GM23248 (cell line): ENCODE measurements around the gene MLXIPL. TPM values are rescaled to one million over a fixed set of nuclear protein-coding genes. Genes with fewer than 3 reads are reported as not detected.

Experiments used
- DNase-seq: peaks from one replicate; pipeline ENCODE4 v3.0.0-alpha.2; 2015
- H2AFZ ChIP-seq: fragments of 200-600 bp; sonication (generic); 2 replicates; pipeline ENCODE4 v1.6.1; 2016; ENCODE audit warnings: antibody characterized with exemption
- H3F3A ChIP-seq: fragments of 200-600 bp; sonication (generic); 2 replicates; pipeline ENCODE4 v1.6.1; 2016; ENCODE audit warnings: mild to moderate bottlenecking, antibody characterized with exemption, mixed run types; ENCODE audit not compliant: insufficient read depth
- H3K27ac ChIP-seq: fragments of 200-600 bp; sonication (generic); 2 replicates; pipeline ENCODE4 v1.5.1; 2016; ENCODE audit warnings: mild to moderate bottlenecking
- H3K27me3 ChIP-seq: fragments of 200-600 bp; sonication (generic); replicated peaks from 2 replicates; pipeline ENCODE4 v1.6.1; 2016; ENCODE audit warnings: mild to moderate bottlenecking; ENCODE audit not compliant: insufficient read depth
- H3K36me3 ChIP-seq: fragments of 200-600 bp; sonication (generic); 2 replicates; pipeline ENCODE4 v1.6.1; 2016; ENCODE audit warnings: low read depth, mild to moderate bottlenecking
- H3K4me1 ChIP-seq: fragments of 200-600 bp; sonication (generic); 2 replicates; pipeline ENCODE4 v1.6.1; 2016; ENCODE audit warnings: mild to moderate bottlenecking; ENCODE audit not compliant: insufficient read depth
- H3K4me2 ChIP-seq: fragments of 200-600 bp; sonication (generic); one replicate; pipeline ENCODE4 v1.6.1; 2016; ENCODE audit warnings: mild to moderate bottlenecking; ENCODE audit not compliant: unreplicated experiment
- H3K4me3 ChIP-seq: fragments of 200-600 bp; sonication (generic); 2 replicates; pipeline ENCODE4 v1.5.1; 2016; ENCODE audit warnings: mild to moderate bottlenecking
- H3K79me2 ChIP-seq: fragments of 200-600 bp; sonication (generic); 2 replicates; pipeline ENCODE4 v1.6.1; 2016; ENCODE audit warnings: mild to moderate bottlenecking; ENCODE audit not compliant: insufficient read depth
- H3K9ac ChIP-seq: fragments of 200-600 bp; sonication (generic); 2 replicates; pipeline ENCODE4 v1.6.1; 2016; ENCODE audit warnings: mild to moderate bottlenecking
- H3K9me2 ChIP-seq: fragments of 200-600 bp; sonication (generic); 2 replicates; pipeline ENCODE4 v1.6.1; 2016; ENCODE audit warnings: mixed run types, mild to moderate bottlenecking, moderate library complexity; ENCODE audit not compliant: insufficient read depth
- H3K9me3 ChIP-seq: fragments of 200-600 bp; sonication (generic); one replicate; pipeline ENCODE4 v1.6.1; 2017; ENCODE audit warnings: low read depth
- H4K20me1 ChIP-seq: fragments of 200-600 bp; sonication (generic); 2 replicates; pipeline ENCODE4 v1.6.0; 2016; ENCODE audit not compliant: insufficient read depth
- EZH2 ChIP-seq: fragments of 200-600 bp; sonication (generic); IDR thresholded peaks from 2 replicates; pipeline ENCODE4 v1.6.1; 2018; ENCODE audit warnings: antibody characterized with exemption, mild to moderate bottlenecking; ENCODE audit not compliant: insufficient read depth, poor library complexity, severe bottlenecking
- EZH2phosphoT487 ChIP-seq: fragments of 200-600 bp; sonication (generic); IDR thresholded peaks from 2 replicates; pipeline ENCODE4 v1.6.1; 2018; ENCODE audit warnings: antibody characterized with exemption, moderate library complexity, mild to moderate bottlenecking, low read depth; ENCODE audit not compliant: insufficient read depth
- WGBS, 2 experiments: methylation state at CpG; one replicate each; pipeline ENCODE4 v1.1.6; 2015 to 2017; ENCODE audit warnings: low lambda C conversion rate in 2 of 2, low coverage in 1 of 2; ENCODE audit errors: missing lambda C conversion rate in 2 of 2; 5-methylcytosine and 5-hydroxymethylcytosine counted together
- in situ Hi-C: fragments of 300-500 bp; cut with MboI; formaldehyde crosslinking; loops from 2 replicates; pipeline ENCODE4 v1.15.0; 2020
- polyA plus RNA-seq: library from polyadenylated mRNA; unstranded; fragments of >200 nt; fragmentation: Nextera tagmentation; extraction: Ambion mirVana; gene quantifications from 2 replicates; pipeline ENCODE4 v1.2.1, GENCODE V29; 2016
- total RNA-seq: library from RNA; depleted of rRNA; stranded (reverse); fragments of >200 nt; shearing (Covaris generic); gene quantifications from 2 replicates; pipeline ENCODE4 v1.2.3, GENCODE V29; 2014

The MLXIPL gene
- total and polyA plus RNA-seq, 2 experiments from 2014 or later, result not detected

DNA sequence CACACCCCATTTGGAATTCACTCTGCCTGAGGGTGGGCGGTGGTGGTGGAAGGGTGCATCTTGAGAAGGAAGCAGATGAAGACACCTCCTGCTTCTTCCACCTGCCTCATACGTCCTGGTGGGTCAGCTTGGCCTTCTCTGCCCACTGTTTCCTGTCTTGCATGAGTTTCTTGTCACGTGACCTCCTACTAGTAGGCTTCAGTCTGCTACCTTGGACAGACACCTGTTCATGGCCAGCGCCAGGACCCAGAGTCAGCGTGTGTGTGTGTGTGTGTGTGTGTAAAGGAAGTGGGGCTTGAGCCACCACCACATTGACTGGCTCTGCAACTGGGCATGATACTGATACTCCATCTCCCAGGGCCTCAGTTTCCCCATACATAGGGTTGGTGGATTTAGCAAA lies 26.2 kb upstream of the MLXIPL start:
- peaks cover 25% of the 10 kb centered on the region for H3K27me3 ChIP-seq
- no peaks in the 10 kb centered on the region for H3F3A ChIP-seq
- no peaks in the 10 kb centered on the region for H3K4me1 ChIP-seq
- no peaks in the 10 kb centered on the region for H3K9me2 ChIP-seq
- H3K9ac ChIP-seq, result no peak overlapping the region
- in situ Hi-C loops, result no loop called here
- H3K36me3 ChIP-seq, result no peaks in the 10 kb centered on the region
- no peaks in the 10 kb centered on the region for H4K20me1 ChIP-seq
- no peaks in the 10 kb centered on the region for H3K9me3 ChIP-seq
- H2AFZ ChIP-seq, result no peak overlapping the region
- H3K27ac ChIP-seq, result no peak overlapping the region
- TF ChIP-seq EZH2phosphoT487, result no peak
- no peak for TF ChIP-seq EZH2
- no peaks in the 10 kb centered on the region for H3K79me2 ChIP-seq
- 48 to 59% methylated on average over 5 of the region's 5 CpGs for WGBS, 2 experiments
- no peak for DNase-seq
- H3K4me3 ChIP-seq, result no peak overlapping the region
- H3K4me2 ChIP-seq, result no peak overlapping the region

DNA sequence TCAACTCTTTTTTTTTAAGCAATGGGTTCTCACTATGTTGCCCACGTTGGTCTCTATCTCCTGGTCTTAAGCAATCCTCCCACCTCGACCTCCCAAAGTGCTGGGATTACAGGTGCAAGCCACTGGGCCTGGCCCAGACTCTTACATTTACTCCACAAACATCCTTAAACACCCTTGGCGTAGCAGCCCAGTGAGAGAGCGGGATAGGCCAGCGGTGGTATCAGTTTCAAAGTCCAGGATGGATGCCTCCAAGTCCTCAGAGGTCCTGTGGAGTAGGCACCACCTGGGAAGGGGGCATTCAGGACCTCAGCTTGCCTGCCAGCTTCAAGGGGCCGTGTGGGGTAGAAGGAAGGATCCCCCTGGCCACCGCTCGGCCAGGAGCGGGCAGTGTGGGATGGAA lies 25.3 kb upstream of the MLXIPL start:
- 54 to 57% methylated on average over 9 of the region's 9 CpGs for WGBS, 2 experiments
- Histone ChIP-seq H3K9me2 (no peaks in the 10 kb centered on the region), H3K27me3 (peaks cover 30% of the 10 kb centered on the region), H2AFZ (no peak overlapping the region), H3K27ac (no peak overlapping the region), H3K4me2 (no peak overlapping the region), H3K36me3 (no peaks in the 10 kb centered on the region), H4K20me1 (no peaks in the 10 kb centered on the region), H3K9ac (no peak overlapping the region), H3K9me3 (no peaks in the 10 kb centered on the region), H3K79me2 (no peaks in the 10 kb centered on the region), H3K4me1 (no peaks in the 10 kb centered on the region), H3F3A (no peaks in the 10 kb centered on the region), H3K4me3 (no peak overlapping the region)
- TF ChIP-seq EZH2 (no peak), EZH2phosphoT487 (no peak)
- in situ Hi-C loops, result no loop called here
- DNase-seq, result no peak

DNA sequence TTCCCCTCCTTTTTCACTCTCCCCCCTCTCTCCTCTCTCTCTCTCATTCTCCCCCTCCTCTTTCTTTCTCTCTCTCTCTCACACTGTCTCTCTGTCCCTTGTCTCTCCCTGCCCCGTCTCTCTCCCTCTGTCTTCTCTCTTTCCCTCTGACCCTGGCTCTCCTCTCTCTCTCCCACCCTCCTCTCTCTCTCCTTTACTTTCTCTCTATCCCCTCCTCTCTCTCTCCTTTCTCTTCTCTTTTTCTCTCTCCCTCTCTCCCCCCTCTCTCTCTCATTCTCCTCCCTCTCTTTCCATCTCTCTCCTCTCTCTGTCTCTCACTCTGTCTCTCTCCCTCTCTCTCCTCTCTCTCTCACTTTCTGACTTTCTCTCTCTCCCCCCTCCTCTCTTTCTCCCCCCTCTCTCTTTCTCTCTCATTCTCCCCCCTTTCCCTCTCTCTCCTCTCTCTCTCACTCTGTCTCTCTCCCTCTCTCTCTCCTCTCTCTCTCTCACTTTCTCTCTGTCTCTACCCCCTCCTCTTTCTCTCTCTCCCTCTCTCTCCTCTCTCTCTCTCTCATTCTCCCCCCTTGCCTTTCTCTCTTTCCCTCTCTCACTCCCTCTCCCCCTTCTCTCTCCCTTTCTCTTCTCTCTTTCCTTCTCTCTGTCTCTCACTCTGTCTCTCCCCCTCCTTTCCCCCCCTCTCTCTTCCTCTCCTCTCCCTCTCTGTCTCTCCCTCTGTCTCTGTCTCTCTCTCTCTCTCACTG lies 24.4 kb upstream of the MLXIPL start:
- Histone ChIP-seq H3K27ac (no peak overlapping the region), H3K4me2 (no peak overlapping the region), H4K20me1 (no peaks in the 10 kb centered on the region), H3K4me3 (no peak overlapping the region), H3K79me2 (no peaks in the 10 kb centered on the region), H3K9ac (no peak overlapping the region), H3F3A (no peaks in the 10 kb centered on the region), H3K27me3 (peaks cover 37% of the 10 kb centered on the region), H3K9me2 (no peaks in the 10 kb centered on the region), H2AFZ (no peak overlapping the region), H3K9me3 (no peaks in the 10 kb centered on the region), H3K4me1 (no peaks in the 10 kb centered on the region), H3K36me3 (no peaks in the 10 kb centered on the region)
- WGBS, 2 experiments, result 53% methylated on average over 1 of the region's 1 CpG; no CpG with 5 or more reads in 1 of the 2 experiments
- in situ Hi-C loops, result no loop called here
- DNase-seq, result no peak
- TF ChIP-seq EZH2phosphoT487 (no peak), EZH2 (no peak)

DNA sequence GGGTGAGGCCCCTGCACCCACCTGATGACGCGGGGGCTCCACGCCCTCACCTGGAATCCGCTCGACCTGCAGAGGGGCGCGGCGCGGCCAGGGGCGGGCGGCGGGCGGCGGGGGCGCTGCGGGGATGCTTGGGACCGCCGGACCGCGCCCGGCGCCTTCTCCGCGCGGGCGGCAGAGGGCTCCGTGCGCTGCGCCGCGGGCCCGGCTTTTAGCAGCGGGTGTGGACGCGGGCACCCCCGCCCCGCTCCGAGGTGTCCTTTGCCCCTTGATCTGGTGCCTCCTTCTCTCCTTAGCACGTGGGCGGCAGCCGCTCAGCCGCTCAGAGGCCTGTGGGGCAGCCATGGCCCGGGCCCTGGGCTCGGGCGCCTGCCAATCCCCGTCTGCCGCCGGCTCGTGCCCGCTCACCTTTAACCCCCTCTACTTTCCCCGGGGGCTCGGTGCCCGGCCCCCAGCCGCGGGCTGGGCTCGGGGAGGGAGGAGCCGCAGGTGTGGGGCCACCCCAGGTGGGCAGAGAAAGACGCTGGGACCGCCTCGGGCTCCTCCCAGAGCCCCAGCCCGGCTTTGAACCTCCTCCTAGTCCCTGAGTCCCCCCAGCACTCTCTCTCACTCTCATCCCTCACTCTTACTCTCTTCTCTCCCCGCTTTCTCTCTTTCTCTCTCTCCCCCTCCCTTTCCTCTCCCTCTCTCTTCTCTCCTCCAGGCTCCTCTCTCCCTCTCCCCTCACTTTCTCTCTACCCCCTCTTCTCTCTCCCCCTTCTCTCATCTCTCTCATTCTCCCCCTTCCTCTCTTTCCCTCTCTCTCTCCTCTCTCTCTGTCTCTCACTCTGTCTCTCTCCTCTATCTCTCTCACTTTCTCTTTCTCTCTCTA lies 23.6 kb upstream of the MLXIPL start:
- peaks cover 38% of the 10 kb centered on the region for H3K27me3 ChIP-seq
- peak overlapping the region; percentile 57 for H3K4me3 ChIP-seq
- 0 to 1% methylated on average over 17 to 50 of the region's 62 CpGs for WGBS, 2 experiments
- H3F3A ChIP-seq, result no peaks in the 10 kb centered on the region
- no peaks in the 10 kb centered on the region for H3K9me2 ChIP-seq
- no peaks in the 10 kb centered on the region for H3K79me2 ChIP-seq
- no peaks in the 10 kb centered on the region for H3K36me3 ChIP-seq
- H4K20me1 ChIP-seq, result no peaks in the 10 kb centered on the region
- peak overlapping the region; percentile 47 for H3K4me2 ChIP-seq
- H2AFZ ChIP-seq, result peak overlapping the region; percentile 78
- H3K4me1 ChIP-seq, result no peaks in the 10 kb centered on the region
- peak; percentile 48 for DNase-seq
- no peak overlapping the region for H3K9ac ChIP-seq
- TF ChIP-seq EZH2phosphoT487, result 0 out of 2 replicates have a peak, but pooled peaks have one; percentile 44
- TF ChIP-seq EZH2, result peak; percentile 87
- H3K9me3 ChIP-seq, result no peaks in the 10 kb centered on the region
- in situ Hi-C loops, result no loop called here
- H3K27ac ChIP-seq, result no peak overlapping the region
